H9 (cell line): Measurements from ENCODE around the gene NDUFB10. TPM values are rescaled to one million over a fixed set of nuclear protein-coding genes. Genes with fewer than 3 reads are reported as not detected.
A peak's percentile ranks its signal among the peaks of the same experiment; 100 is the strongest.

Experiments
- DNase-seq: peaks from one replicate; pipeline ENCODE4 v3.0.0-alpha.2; 2017
- H2AFZ ChIP-seq: one replicate; pipeline ENCODE4 v1.6.1; 2013; ENCODE audit warnings: mild to moderate bottlenecking, low read length, control low read depth, moderate library complexity
- H2AK5ac ChIP-seq: 2 replicates; pipeline ENCODE4 v1.6.1; 2013; ENCODE audit warnings: low read length, control low read depth, mixed read lengths; ENCODE audit not compliant: insufficient read length
- H2BK120ac ChIP-seq: one replicate; pipeline ENCODE4 v1.6.1; 2013; ENCODE audit warnings: low read depth, mild to moderate bottlenecking, low read length, control low read depth, inconsistent platforms; ENCODE audit not compliant: poor library complexity, severe bottlenecking
- H2BK12ac ChIP-seq: 2 replicates; pipeline ENCODE4 v1.6.1; 2013; ENCODE audit warnings: low read length, control low read depth, mixed read lengths, low read depth; ENCODE audit not compliant: insufficient read length
- H2BK15ac ChIP-seq: 2 replicates; pipeline ENCODE4 v1.6.1; 2013; ENCODE audit warnings: low read depth, low read length, control low read depth
- H2BK20ac ChIP-seq: one replicate; pipeline ENCODE4 v1.6.1; 2013; ENCODE audit warnings: low read depth, mild to moderate bottlenecking, low read length, control low read depth, inconsistent platforms; ENCODE audit not compliant: poor library complexity, severe bottlenecking
- H2BK5ac ChIP-seq: 2 replicates; pipeline ENCODE4 v1.6.1; 2013; ENCODE audit warnings: low read length, control low read depth, mixed read lengths; ENCODE audit not compliant: insufficient read length
- H3K14ac ChIP-seq: 2 replicates; pipeline ENCODE4 v1.6.1; 2013; ENCODE audit warnings: low read length, control low read depth; ENCODE audit not compliant: insufficient read depth
- H3K18ac ChIP-seq: 2 replicates; pipeline ENCODE4 v1.6.1; 2013; ENCODE audit warnings: low read depth, mild to moderate bottlenecking, mixed read lengths, low read length, control low read depth; ENCODE audit not compliant: insufficient read length
- H3K23ac ChIP-seq: 2 replicates; pipeline ENCODE4 v1.6.1; 2013; ENCODE audit warnings: low read length, control low read depth, mixed read lengths, low read depth; ENCODE audit not compliant: insufficient read length
- H3K23me2 ChIP-seq: 2 replicates; pipeline ENCODE4 v1.6.1; 2013; ENCODE audit warnings: low read depth, mild to moderate bottlenecking, mixed read lengths, low read length, control low read depth; ENCODE audit not compliant: insufficient read length, poor library complexity, severe bottlenecking
- H3K27ac ChIP-seq: 2 replicates; pipeline ENCODE4 v1.5.1; 2013; ENCODE audit warnings: low read length, control low read depth, mixed read lengths, low read depth; ENCODE audit not compliant: insufficient read length
- H3K27me3 ChIP-seq: 2 replicates; pipeline ENCODE4 v1.6.1; 2013; ENCODE audit warnings: low read length, control low read depth, inconsistent platforms; ENCODE audit not compliant: insufficient read depth
- H3K4ac ChIP-seq: 2 replicates; pipeline ENCODE4 v1.6.1; 2013; ENCODE audit warnings: low read depth, mild to moderate bottlenecking, control low read depth, inconsistent platforms, low read length, moderate library complexity
- H3K4me1 ChIP-seq: 2 replicates; pipeline ENCODE4 v1.6.1; 2013; ENCODE audit warnings: low read length, control low read depth, inconsistent platforms; ENCODE audit not compliant: insufficient read depth
- H3K4me2 ChIP-seq: 2 replicates; pipeline ENCODE4 v1.6.1; 2013; ENCODE audit warnings: low read length, control low read depth, mixed read lengths; ENCODE audit not compliant: insufficient read length, insufficient read depth
- H3K56ac ChIP-seq: 2 replicates; pipeline ENCODE4 v1.6.1; 2013; ENCODE audit warnings: low read depth, mild to moderate bottlenecking, mixed read lengths, low read length, control low read depth; ENCODE audit not compliant: insufficient read length
- H3K79me1 ChIP-seq: 2 replicates; pipeline ENCODE4 v1.6.1; 2013; ENCODE audit warnings: low read depth, mild to moderate bottlenecking, moderate library complexity, low read length, control low read depth, inconsistent platforms; ENCODE audit not compliant: insufficient read depth, poor library complexity, severe bottlenecking
- H3K79me2 ChIP-seq: 2 replicates; pipeline ENCODE4 v1.6.1; 2013; ENCODE audit warnings: low read length, control low read depth, inconsistent platforms; ENCODE audit not compliant: insufficient read depth
- H3K9ac ChIP-seq: 2 replicates; pipeline ENCODE4 v1.6.1; 2013; ENCODE audit warnings: low read length, control low read depth, mixed read lengths; ENCODE audit not compliant: insufficient read length; ENCODE audit errors: extremely low read depth
- H3K9me3 ChIP-seq: one replicate; pipeline ENCODE4 v1.6.1; 2013; ENCODE audit warnings: low read depth, low read length, inconsistent platforms; ENCODE audit not compliant: control insufficient read depth
- H3T11ph ChIP-seq: one replicate; pipeline ENCODE4 v1.6.1; 2013; ENCODE audit warnings: mild to moderate bottlenecking, low read length, control low read depth, inconsistent platforms
- H4K20me1 ChIP-seq: one replicate; pipeline ENCODE4 v1.6.1; 2013; ENCODE audit not compliant: control insufficient read depth, insufficient read length, insufficient read depth
- H4K5ac ChIP-seq: 2 replicates; pipeline ENCODE4 v1.6.1; 2013; ENCODE audit warnings: low read depth, mild to moderate bottlenecking, mixed read lengths, low read length, control low read depth; ENCODE audit not compliant: insufficient read length
- H4K8ac ChIP-seq: replicated peaks from 2 replicates; pipeline ENCODE4 v1.6.1; 2013; ENCODE audit warnings: low read length, control low read depth, mixed read lengths, low read depth; ENCODE audit not compliant: insufficient read length
- H4K91ac ChIP-seq: 2 replicates; pipeline ENCODE4 v1.6.1; 2013; ENCODE audit warnings: low read depth, mild to moderate bottlenecking, moderate library complexity, mixed read lengths, low read length, control low read depth; ENCODE audit not compliant: insufficient read length
- H3K27ac Mint-ChIP-seq, 3 experiments: 2 replicates in 2 of 3; 3 replicates in 1 of 3; pipeline ENCODE4 v1.8.0; 2020 to 2021; ENCODE audit warnings: mixed read lengths in 3 of 3, mild to moderate bottlenecking in 1 of 3, moderate library complexity in 1 of 3
- H3K27me3 Mint-ChIP-seq: 2 replicates; pipeline ENCODE4 v1.8.0; 2021; ENCODE audit warnings: low read depth, mild to moderate bottlenecking, moderate library complexity, mixed read lengths
- H3K36me3 Mint-ChIP-seq, 3 experiments: 2 replicates in 2 of 3; 3 replicates in 1 of 3; pipeline ENCODE4 v1.8.0; 2020 to 2021; ENCODE audit warnings: low read depth in 3 of 3, mixed read lengths in 3 of 3; ENCODE audit not compliant: insufficient read depth in 1 of 3
- H3K4me1 Mint-ChIP-seq, 2 experiments: 2 replicates each; pipeline ENCODE4 v1.8.0; 2020; ENCODE audit warnings: mixed read lengths in 2 of 2
- H3K4me3 Mint-ChIP-seq, 2 experiments: 2 replicates in 1 of 2; 3 replicates in 1 of 2; pipeline ENCODE4 v1.8.0; 2020 to 2021; ENCODE audit warnings: mild to moderate bottlenecking in 2 of 2, mixed read lengths in 2 of 2, moderate library complexity in 1 of 2
- H3K9me3 Mint-ChIP-seq, 2 experiments: 2 replicates in 1 of 2; 3 replicates in 1 of 2; pipeline ENCODE4 v1.8.0; 2020; ENCODE audit warnings: mild to moderate bottlenecking in 2 of 2, mixed read lengths in 2 of 2, moderate library complexity in 1 of 2
- WGBS: extraction: QIAGEN DNeasy Blood & Tissue Kit; methylation state at CpG from one replicate; pipeline ENCODE4 v1.1.7; 2013; ENCODE audit warnings: missing lambda C conversion rate, low lambda C conversion rate, mixed read lengths; ENCODE audit not compliant: insufficient read length; ENCODE audit errors: extremely low coverage; 5-methylcytosine and 5-hydroxymethylcytosine counted together
- total RNA-seq: library from RNA; stranded (reverse); gene quantifications from 2 replicates; pipeline ENCODE4 v1.2.1, GENCODE V29; 2021
- TF ChIP-seq, protein P1 (sequence below): fragments of 200-600 bp; sonication (generic); conservative IDR thresholded peaks from 3 replicates; pipeline ENCODE4 v1.8.0; 2021; ENCODE audit warnings: antibody characterized with exemption, mild to moderate bottlenecking

The NDUFB10 gene
- total RNA-seq, 1 experiment from 2014 or later: 191 TPM

GRCh38 chr16:1920727-1921171 is 38.6 kb upstream of the NDUFB10 start:
- H2BK20ac ChIP-seq: no peak overlapping the region
- no peak overlapping the region for H4K8ac ChIP-seq
- H2AK5ac ChIP-seq: no peak overlapping the region
- H3K23me2 ChIP-seq: peaks cover 4% of the 10 kb centered on the region
- H3K79me2 ChIP-seq: no peaks in the 10 kb centered on the region
- TF ChIP-seq, protein P1, sequence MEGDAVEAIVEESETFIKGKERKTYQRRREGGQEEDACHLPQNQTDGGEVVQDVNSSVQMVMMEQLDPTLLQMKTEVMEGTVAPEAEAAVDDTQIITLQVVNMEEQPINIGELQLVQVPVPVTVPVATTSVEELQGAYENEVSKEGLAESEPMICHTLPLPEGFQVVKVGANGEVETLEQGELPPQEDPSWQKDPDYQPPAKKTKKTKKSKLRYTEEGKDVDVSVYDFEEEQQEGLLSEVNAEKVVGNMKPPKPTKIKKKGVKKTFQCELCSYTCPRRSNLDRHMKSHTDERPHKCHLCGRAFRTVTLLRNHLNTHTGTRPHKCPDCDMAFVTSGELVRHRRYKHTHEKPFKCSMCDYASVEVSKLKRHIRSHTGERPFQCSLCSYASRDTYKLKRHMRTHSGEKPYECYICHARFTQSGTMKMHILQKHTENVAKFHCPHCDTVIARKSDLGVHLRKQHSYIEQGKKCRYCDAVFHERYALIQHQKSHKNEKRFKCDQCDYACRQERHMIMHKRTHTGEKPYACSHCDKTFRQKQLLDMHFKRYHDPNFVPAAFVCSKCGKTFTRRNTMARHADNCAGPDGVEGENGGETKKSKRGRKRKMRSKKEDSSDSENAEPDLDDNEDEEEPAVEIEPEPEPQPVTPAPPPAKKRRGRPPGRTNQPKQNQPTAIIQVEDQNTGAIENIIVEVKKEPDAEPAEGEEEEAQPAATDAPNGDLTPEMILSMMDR: no peak
- H3K9me3 Mint-ChIP-seq: peaks cover 2% of the 10 kb centered on the region in 2 experiments; a peak in 3 of 5 replicates
- no peaks in the 10 kb centered on the region; the same call in 1 of the 2 replicates for H3K4me1 ChIP-seq
- H3K27me3 ChIP-seq: peaks cover 43% of the 10 kb centered on the region
- H3K23ac ChIP-seq: no peak overlapping the region
- no peak overlapping the region for H4K5ac ChIP-seq
- peak overlapping the region; percentile 48 for H3K4me2 ChIP-seq
- H3K4me3 Mint-ChIP-seq: peak overlapping the region in 1 of 2 experiments; percentile 59; a peak in 3 of 5 replicates
- H2BK5ac ChIP-seq: no peak overlapping the region
- H3K4ac ChIP-seq: no peak overlapping the region
- H3K18ac ChIP-seq: no peak overlapping the region
- no peak overlapping the region for H3K27ac ChIP-seq
- no peaks in the 10 kb centered on the region for H4K20me1 ChIP-seq
- no CpG with 5 or more reads among the region's 15 CpGs for WGBS
- no peak overlapping the region for H3K9ac ChIP-seq
- H3T11ph ChIP-seq: no peak overlapping the region
- H3K9me3 ChIP-seq: no peaks in the 10 kb centered on the region
- H3K27ac Mint-ChIP-seq: no peak overlapping the region
- no peak overlapping the region for H2BK12ac ChIP-seq
- H3K27me3 Mint-ChIP-seq: peaks cover 89% of the 10 kb centered on the region
- no peak overlapping the region for H2BK120ac ChIP-seq
- no peak overlapping the region for H3K14ac ChIP-seq
- H2BK15ac ChIP-seq: no peak overlapping the region
- peak; percentile 88 for DNase-seq
- no peak overlapping the region for H2AFZ ChIP-seq
- no peaks in the 10 kb centered on the region for H3K79me1 ChIP-seq
- H3K4me1 Mint-ChIP-seq: peaks cover 14 to 52% of the 10 kb centered on the region in 2 experiments
- no peak overlapping the region for H3K56ac ChIP-seq
- peaks cover 0 to 2% (median 0%) of the 10 kb centered on the region in 3 experiments; a peak in 1 of 7 replicates for H3K36me3 Mint-ChIP-seq
- H4K91ac ChIP-seq: no peak overlapping the region
